H9 (cell line): Measurements from ENCODE around the gene NRG3. TPM values are rescaled to one million over a fixed set of nuclear protein-coding genes. Genes with fewer than 3 reads are reported as not detected.

ENCODE experiments used
- DNase-seq: peaks from one replicate; pipeline ENCODE4 v3.0.0-alpha.2; 2017
- H2AFZ ChIP-seq: one replicate; pipeline ENCODE4 v1.6.1; 2013; ENCODE audit warnings: mild to moderate bottlenecking, low read length, control low read depth, moderate library complexity
- H2AK5ac ChIP-seq: 2 replicates; pipeline ENCODE4 v1.6.1; 2013; ENCODE audit warnings: low read length, control low read depth, mixed read lengths; ENCODE audit not compliant: insufficient read length
- H2BK120ac ChIP-seq: one replicate; pipeline ENCODE4 v1.6.1; 2013; ENCODE audit warnings: low read depth, mild to moderate bottlenecking, low read length, control low read depth, inconsistent platforms; ENCODE audit not compliant: poor library complexity, severe bottlenecking
- H2BK12ac ChIP-seq: 2 replicates; pipeline ENCODE4 v1.6.1; 2013; ENCODE audit warnings: low read length, control low read depth, mixed read lengths, low read depth; ENCODE audit not compliant: insufficient read length
- H2BK15ac ChIP-seq: 2 replicates; pipeline ENCODE4 v1.6.1; 2013; ENCODE audit warnings: low read depth, low read length, control low read depth
- H2BK20ac ChIP-seq: one replicate; pipeline ENCODE4 v1.6.1; 2013; ENCODE audit warnings: low read depth, mild to moderate bottlenecking, low read length, control low read depth, inconsistent platforms; ENCODE audit not compliant: poor library complexity, severe bottlenecking
- H2BK5ac ChIP-seq: 2 replicates; pipeline ENCODE4 v1.6.1; 2013; ENCODE audit warnings: low read length, control low read depth, mixed read lengths; ENCODE audit not compliant: insufficient read length
- H3K14ac ChIP-seq: 2 replicates; pipeline ENCODE4 v1.6.1; 2013; ENCODE audit warnings: low read length, control low read depth; ENCODE audit not compliant: insufficient read depth
- H3K18ac ChIP-seq: 2 replicates; pipeline ENCODE4 v1.6.1; 2013; ENCODE audit warnings: low read depth, mild to moderate bottlenecking, mixed read lengths, low read length, control low read depth; ENCODE audit not compliant: insufficient read length
- H3K23ac ChIP-seq: 2 replicates; pipeline ENCODE4 v1.6.1; 2013; ENCODE audit warnings: low read length, control low read depth, mixed read lengths, low read depth; ENCODE audit not compliant: insufficient read length
- H3K23me2 ChIP-seq: 2 replicates; pipeline ENCODE4 v1.6.1; 2013; ENCODE audit warnings: low read depth, mild to moderate bottlenecking, mixed read lengths, low read length, control low read depth; ENCODE audit not compliant: insufficient read length, poor library complexity, severe bottlenecking
- H3K27ac ChIP-seq: 2 replicates; pipeline ENCODE4 v1.5.1; 2013; ENCODE audit warnings: low read length, control low read depth, mixed read lengths, low read depth; ENCODE audit not compliant: insufficient read length
- H3K27me3 ChIP-seq: 2 replicates; pipeline ENCODE4 v1.6.1; 2013; ENCODE audit warnings: low read length, control low read depth, inconsistent platforms; ENCODE audit not compliant: insufficient read depth
- H3K4ac ChIP-seq: 2 replicates; pipeline ENCODE4 v1.6.1; 2013; ENCODE audit warnings: low read depth, mild to moderate bottlenecking, control low read depth, inconsistent platforms, low read length, moderate library complexity
- H3K4me1 ChIP-seq: 2 replicates; pipeline ENCODE4 v1.6.1; 2013; ENCODE audit warnings: low read length, control low read depth, inconsistent platforms; ENCODE audit not compliant: insufficient read depth
- H3K4me2 ChIP-seq: 2 replicates; pipeline ENCODE4 v1.6.1; 2013; ENCODE audit warnings: low read length, control low read depth, mixed read lengths; ENCODE audit not compliant: insufficient read length, insufficient read depth
- H3K56ac ChIP-seq: 2 replicates; pipeline ENCODE4 v1.6.1; 2013; ENCODE audit warnings: low read depth, mild to moderate bottlenecking, mixed read lengths, low read length, control low read depth; ENCODE audit not compliant: insufficient read length
- H3K79me1 ChIP-seq: 2 replicates; pipeline ENCODE4 v1.6.1; 2013; ENCODE audit warnings: low read depth, mild to moderate bottlenecking, moderate library complexity, low read length, control low read depth, inconsistent platforms; ENCODE audit not compliant: insufficient read depth, poor library complexity, severe bottlenecking
- H3K79me2 ChIP-seq: 2 replicates; pipeline ENCODE4 v1.6.1; 2013; ENCODE audit warnings: low read length, control low read depth, inconsistent platforms; ENCODE audit not compliant: insufficient read depth
- H3K9ac ChIP-seq: 2 replicates; pipeline ENCODE4 v1.6.1; 2013; ENCODE audit warnings: low read length, control low read depth, mixed read lengths; ENCODE audit not compliant: insufficient read length; ENCODE audit errors: extremely low read depth
- H3K9me3 ChIP-seq: one replicate; pipeline ENCODE4 v1.6.1; 2013; ENCODE audit warnings: low read depth, low read length, inconsistent platforms; ENCODE audit not compliant: control insufficient read depth
- H3T11ph ChIP-seq: one replicate; pipeline ENCODE4 v1.6.1; 2013; ENCODE audit warnings: mild to moderate bottlenecking, low read length, control low read depth, inconsistent platforms
- H4K20me1 ChIP-seq: one replicate; pipeline ENCODE4 v1.6.1; 2013; ENCODE audit not compliant: control insufficient read depth, insufficient read length, insufficient read depth
- H4K5ac ChIP-seq: 2 replicates; pipeline ENCODE4 v1.6.1; 2013; ENCODE audit warnings: low read depth, mild to moderate bottlenecking, mixed read lengths, low read length, control low read depth; ENCODE audit not compliant: insufficient read length
- H4K8ac ChIP-seq: replicated peaks from 2 replicates; pipeline ENCODE4 v1.6.1; 2013; ENCODE audit warnings: low read length, control low read depth, mixed read lengths, low read depth; ENCODE audit not compliant: insufficient read length
- H4K91ac ChIP-seq: 2 replicates; pipeline ENCODE4 v1.6.1; 2013; ENCODE audit warnings: low read depth, mild to moderate bottlenecking, moderate library complexity, mixed read lengths, low read length, control low read depth; ENCODE audit not compliant: insufficient read length
- H3K27ac Mint-ChIP-seq, 3 experiments: 2 replicates in 2 of 3; 3 replicates in 1 of 3; pipeline ENCODE4 v1.8.0; 2020 to 2021; ENCODE audit warnings: mixed read lengths in 3 of 3, mild to moderate bottlenecking in 1 of 3, moderate library complexity in 1 of 3
- H3K27me3 Mint-ChIP-seq: 2 replicates; pipeline ENCODE4 v1.8.0; 2021; ENCODE audit warnings: low read depth, mild to moderate bottlenecking, moderate library complexity, mixed read lengths
- H3K36me3 Mint-ChIP-seq, 3 experiments: 2 replicates in 2 of 3; 3 replicates in 1 of 3; pipeline ENCODE4 v1.8.0; 2020 to 2021; ENCODE audit warnings: low read depth in 3 of 3, mixed read lengths in 3 of 3; ENCODE audit not compliant: insufficient read depth in 1 of 3
- H3K4me1 Mint-ChIP-seq, 2 experiments: 2 replicates each; pipeline ENCODE4 v1.8.0; 2020; ENCODE audit warnings: mixed read lengths in 2 of 2
- H3K4me3 Mint-ChIP-seq, 2 experiments: 2 replicates in 1 of 2; 3 replicates in 1 of 2; pipeline ENCODE4 v1.8.0; 2020 to 2021; ENCODE audit warnings: mild to moderate bottlenecking in 2 of 2, mixed read lengths in 2 of 2, moderate library complexity in 1 of 2
- H3K9me3 Mint-ChIP-seq, 2 experiments: 2 replicates in 1 of 2; 3 replicates in 1 of 2; pipeline ENCODE4 v1.8.0; 2020; ENCODE audit warnings: mild to moderate bottlenecking in 2 of 2, mixed read lengths in 2 of 2, moderate library complexity in 1 of 2
- CTCF ChIP-seq: fragments of 200-600 bp; sonication (generic); conservative IDR thresholded peaks from 3 replicates; pipeline ENCODE4 v1.8.0; 2021; ENCODE audit warnings: antibody characterized with exemption, mild to moderate bottlenecking
- WGBS: extraction: QIAGEN DNeasy Blood & Tissue Kit; methylation state at CpG from one replicate; pipeline ENCODE4 v1.1.7; 2013; ENCODE audit warnings: missing lambda C conversion rate, low lambda C conversion rate, mixed read lengths; ENCODE audit not compliant: insufficient read length; ENCODE audit errors: extremely low coverage; 5-methylcytosine and 5-hydroxymethylcytosine counted together
- total RNA-seq: library from RNA; stranded (reverse); gene quantifications from 2 replicates; pipeline ENCODE4 v1.2.1, GENCODE V29; 2021

NRG3 gene
- total RNA-seq, 1 experiment from 2014 or later = 1.6 TPM

DNA sequence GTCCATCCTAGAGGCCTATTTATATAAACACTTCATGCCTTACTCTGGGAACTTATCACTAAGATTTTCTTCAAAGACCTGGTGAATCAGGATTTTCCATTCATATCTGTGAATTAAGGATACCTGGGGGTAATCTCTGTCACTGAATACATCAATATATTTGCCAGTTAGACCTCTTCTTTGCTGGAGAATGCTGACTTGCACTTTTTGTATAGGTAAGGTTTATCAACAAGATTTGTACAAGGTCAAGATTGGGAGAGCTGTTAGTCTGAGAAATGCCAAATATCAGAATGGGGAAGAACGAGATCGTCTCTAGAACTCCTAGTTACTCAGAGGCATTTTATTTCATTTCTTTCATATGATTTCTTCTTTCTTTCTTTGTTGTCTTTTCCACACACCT, 1060.0 kb downstream of the NRG3 start:
- Histone ChIP-seq H3K23ac (no peak overlapping the region), H3K27me3 (no peaks in the 10 kb centered on the region), H3K9me3 (no peaks in the 10 kb centered on the region), H4K91ac (no peak overlapping the region), H3K18ac (no peak overlapping the region), H3K27ac (no peak overlapping the region), H3T11ph (no peak overlapping the region), H3K56ac (no peak overlapping the region), H2BK5ac (no peak overlapping the region), H2BK20ac (no peak overlapping the region), H4K5ac (no peak overlapping the region), H2BK15ac (no peak overlapping the region), H3K79me2 (no peaks in the 10 kb centered on the region), H3K23me2 (no peaks in the 10 kb centered on the region), H3K79me1 (no peaks in the 10 kb centered on the region), H2BK120ac (no peak overlapping the region), H2AFZ (no peak overlapping the region), H2AK5ac (no peak overlapping the region), H2BK12ac (no peak overlapping the region), H4K8ac (no peak overlapping the region), H3K9ac (no peak overlapping the region), H3K4ac (no peak overlapping the region), H3K14ac (no peak overlapping the region), H4K20me1 (no peaks in the 10 kb centered on the region), H3K4me2 (no peak overlapping the region), H3K4me1 (no peaks in the 10 kb centered on the region)
- no peak for TF ChIP-seq CTCF
- WGBS = no CpG with 5 or more reads among the region's 2 CpGs
- no peak overlapping the region for H3K27ac Mint-ChIP-seq
- no peak overlapping the region for H3K4me3 Mint-ChIP-seq
- no peaks in the 10 kb centered on the region; a peak in 1 of 5 replicates for H3K9me3 Mint-ChIP-seq
- no peaks in the 10 kb centered on the region for H3K27me3 Mint-ChIP-seq
- H3K4me1 Mint-ChIP-seq = no peaks in the 10 kb centered on the region
- no peak for DNase-seq
- no peaks in the 10 kb centered on the region for H3K36me3 Mint-ChIP-seq
